K562 (cell line): Measurements from ENCODE around the gene ADGRA3.

Experiments used
- FOXJ3 ChIP-seq: sonication (generic); formaldehyde crosslinking; IDR thresholded peaks from 2 replicates; pipeline ENCODE4 v1.4.0; 2020; ENCODE audit warnings: mild to moderate bottlenecking, missing genetic modification reagents
- JUNB ChIP-seq: fragments of 450-650 bp; formaldehyde crosslinking; conservative IDR thresholded peaks from 2 replicates; pipeline ENCODE4 v1.4.0; 2020; ENCODE audit warnings: mild to moderate bottlenecking
- POLR2A ChIP-seq: fragments of 450-650 bp; conservative IDR thresholded peaks from 2 replicates; pipeline ENCODE4 v1.6.1; 2016
- POU5F1 ChIP-seq: fragments of 150-350 bp; IDR thresholded peaks from 2 replicates; pipeline ENCODE4 v1.6.1; 2014; ENCODE audit warnings: borderline replicate concordance, low read length, low read depth, mild to moderate bottlenecking; ENCODE audit not compliant: partially characterized antibody
- ZFP36 ChIP-seq: fragments of 150-350 bp; IDR thresholded peaks from 2 replicates; pipeline ENCODE4 v1.6.1; 2018; ENCODE audit warnings: low read length, low read depth; ENCODE audit not compliant: partially characterized antibody
- ZNF274 ChIP-seq: IDR thresholded peaks from 2 replicates; pipeline ENCODE4 v1.6.1; 2011; ENCODE audit warnings: low read depth, mild to moderate bottlenecking, low read length, moderate library complexity, borderline replicate concordance

DNA sequence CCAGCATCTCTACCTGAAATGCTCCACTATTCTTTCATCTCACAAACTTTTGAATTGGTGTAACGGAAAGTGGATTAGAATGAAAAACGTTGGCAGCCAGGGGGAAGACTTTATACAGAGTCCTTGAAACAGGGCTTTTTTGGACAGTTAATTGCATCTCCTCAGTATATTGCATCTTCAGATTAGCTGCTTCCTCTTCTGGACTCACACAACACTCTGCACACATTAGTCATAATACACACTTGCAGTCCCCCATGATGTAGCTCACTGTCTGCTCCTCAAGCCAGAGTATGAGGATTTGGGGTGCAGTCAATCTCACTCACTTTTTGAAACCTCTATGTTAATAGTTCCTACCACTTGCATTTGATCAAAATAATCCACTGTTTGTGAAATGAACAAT lies 101.0 kb downstream of the ADGRA3 start:
- no peak for TF ChIP-seq POU5F1
- TF ChIP-seq POLR2A = no peak
- no peak for TF ChIP-seq ZNF274
- no peak for TF ChIP-seq JUNB
- TF ChIP-seq FOXJ3 (CRISPR knock-in tag) = no peak
- no peak for TF ChIP-seq ZFP36
